ENCODE measurements around the gene RUNDC3A. TPM values are rescaled to one million over a fixed set of nuclear protein-coding genes. Genes with fewer than 3 reads are reported as not detected.

Gene RUNDC3A
- total and polyA plus RNA-seq, 7 donors, result 0.09 to 0.39 (median 0.16) TPM; not detected in 3

DNA sequence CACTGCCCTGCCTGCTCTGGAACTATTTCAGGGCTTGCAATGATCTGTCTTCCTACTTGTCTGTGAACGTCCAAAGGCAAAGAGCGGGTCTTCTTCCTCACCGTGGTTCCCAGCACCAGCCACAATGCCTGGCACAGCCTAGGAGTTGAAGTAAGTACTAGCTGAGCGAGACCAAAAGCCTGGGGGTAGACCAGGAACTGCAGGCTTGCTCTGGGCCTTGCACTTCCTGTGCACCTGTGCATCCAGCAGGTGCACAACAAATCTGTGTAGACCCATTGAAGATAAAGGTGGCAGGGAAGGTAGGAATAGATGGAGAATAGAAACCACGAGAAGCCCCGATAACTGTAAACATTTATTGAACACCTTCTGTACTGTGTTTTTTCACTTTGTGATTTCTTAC is 50.6 kb downstream of the RUNDC3A start:
- peaks cover 0 to 11% (median 3%) of the 10 kb centered on the region in 3 donors for H3K27me3 ChIP-seq (ENCODE audit: insufficient read depth in 3 of 3, low read length in 2 of 3)
- intact Hi-C loops (cut with DNase I), result no loop called here
- TF ChIP-seq, protein P1, sequence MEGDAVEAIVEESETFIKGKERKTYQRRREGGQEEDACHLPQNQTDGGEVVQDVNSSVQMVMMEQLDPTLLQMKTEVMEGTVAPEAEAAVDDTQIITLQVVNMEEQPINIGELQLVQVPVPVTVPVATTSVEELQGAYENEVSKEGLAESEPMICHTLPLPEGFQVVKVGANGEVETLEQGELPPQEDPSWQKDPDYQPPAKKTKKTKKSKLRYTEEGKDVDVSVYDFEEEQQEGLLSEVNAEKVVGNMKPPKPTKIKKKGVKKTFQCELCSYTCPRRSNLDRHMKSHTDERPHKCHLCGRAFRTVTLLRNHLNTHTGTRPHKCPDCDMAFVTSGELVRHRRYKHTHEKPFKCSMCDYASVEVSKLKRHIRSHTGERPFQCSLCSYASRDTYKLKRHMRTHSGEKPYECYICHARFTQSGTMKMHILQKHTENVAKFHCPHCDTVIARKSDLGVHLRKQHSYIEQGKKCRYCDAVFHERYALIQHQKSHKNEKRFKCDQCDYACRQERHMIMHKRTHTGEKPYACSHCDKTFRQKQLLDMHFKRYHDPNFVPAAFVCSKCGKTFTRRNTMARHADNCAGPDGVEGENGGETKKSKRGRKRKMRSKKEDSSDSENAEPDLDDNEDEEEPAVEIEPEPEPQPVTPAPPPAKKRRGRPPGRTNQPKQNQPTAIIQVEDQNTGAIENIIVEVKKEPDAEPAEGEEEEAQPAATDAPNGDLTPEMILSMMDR (IDR thresholded peaks at IDR 0.05), result no peak
- H3K36me3 ChIP-seq (ENCODE audit: insufficient read depth in 1 of 2, low read depth in 1 of 2), result no peaks in the 10 kb centered on the region
- no peak overlapping the region for H3K4me3 ChIP-seq
- peaks cover 4% of the 10 kb centered on the region for H3K4me1 ChIP-seq
- H3K9me3 ChIP-seq, result no peaks in the 10 kb centered on the region
- 67 to 73% (median 69%) methylated on average over 6 of the region's 6 CpGs for WGBS, 3 donors
- no peak for ATAC-seq
- no peak for DNase-seq
- no peak overlapping the region for H3K27ac ChIP-seq

DNA sequence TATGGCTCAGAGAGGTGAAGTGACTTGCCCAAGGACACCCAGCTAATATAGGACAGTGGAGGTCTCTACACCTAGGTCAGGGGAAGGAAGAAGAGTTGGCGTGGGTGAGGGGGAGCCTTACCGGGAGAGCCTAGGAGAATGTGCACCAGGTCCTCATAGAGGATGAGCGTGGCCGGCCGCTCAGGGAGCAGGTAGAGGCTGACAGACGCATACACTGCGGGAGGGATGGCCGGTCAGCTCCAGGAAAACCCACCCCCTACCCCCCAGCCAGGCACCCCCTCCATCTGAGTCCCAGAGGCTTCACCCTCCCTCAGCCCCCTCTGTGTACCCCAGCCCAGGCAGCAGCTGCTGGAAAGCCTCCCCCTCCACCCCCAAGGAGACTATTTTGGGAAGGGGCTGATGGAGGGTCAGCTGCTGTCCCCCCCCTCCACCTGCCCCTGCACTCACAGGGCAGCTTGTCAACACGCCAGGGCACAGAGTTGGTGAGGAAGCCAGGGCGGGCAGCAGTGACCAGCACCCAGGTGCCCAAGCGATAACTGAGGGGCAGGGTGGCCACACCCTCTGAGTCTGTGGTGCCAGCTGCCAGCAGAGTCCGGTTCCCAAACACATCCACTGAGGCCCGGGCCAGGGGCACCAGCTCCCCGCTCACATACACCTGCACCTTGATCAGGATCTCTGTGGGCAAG is 51.2 kb downstream of the RUNDC3A start:
- ATAC-seq (no peak), DNase-seq (no peak)
- peaks cover 0 to 11% (median 3%) of the 10 kb centered on the region in 3 donors for H3K27me3 ChIP-seq (ENCODE audit: insufficient read depth in 3 of 3, low read length in 2 of 3)
- no peaks in the 10 kb centered on the region for H3K36me3 ChIP-seq (ENCODE audit: insufficient read depth in 1 of 2, low read depth in 1 of 2)
- intact Hi-C loops (cut with DNase I), result no loop called here
- no peak overlapping the region for H3K4me3 ChIP-seq
- TF ChIP-seq, protein P1 (IDR thresholded peaks at IDR 0.05), result no peak
- peaks cover 4% of the 10 kb centered on the region for H3K4me1 ChIP-seq
- no peak overlapping the region for H3K27ac ChIP-seq
- WGBS, 3 donors, result 74 to 80% (median 76%) methylated on average over 12 to 14 of the region's 14 CpGs
- H3K9me3 ChIP-seq, result no peaks in the 10 kb centered on the region

DNA sequence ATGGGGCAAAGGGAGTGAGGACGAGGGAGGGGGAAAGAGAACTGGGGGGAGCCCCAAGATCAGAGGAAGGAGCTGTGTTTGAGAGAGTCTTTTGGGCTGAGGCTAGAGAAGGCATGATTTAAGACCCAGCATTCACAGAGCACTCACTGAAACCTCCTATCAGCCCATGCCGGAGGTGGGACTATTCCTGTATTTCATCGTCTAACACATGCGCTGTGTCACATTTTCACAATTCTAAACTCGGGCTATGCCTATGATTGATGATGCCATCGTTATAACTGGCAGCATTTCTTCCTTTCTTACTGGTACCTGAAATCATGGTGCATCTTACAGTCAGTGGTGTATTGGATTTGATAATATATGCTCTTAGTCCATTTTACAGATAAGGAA is 51.7 kb downstream of the RUNDC3A start:
- no peak overlapping the region for H3K27ac ChIP-seq
- no peak overlapping the region for H3K4me3 ChIP-seq
- no peaks in the 10 kb centered on the region for H3K9me3 ChIP-seq
- ATAC-seq (no peak), DNase-seq (no peak)
- no peaks in the 10 kb centered on the region for H3K36me3 ChIP-seq (ENCODE audit: insufficient read depth in 1 of 2, low read depth in 1 of 2)
- 58 to 71% (median 63%) methylated on average over 6 of the region's 6 CpGs for WGBS, 3 donors
- peaks cover 4% of the 10 kb centered on the region for H3K4me1 ChIP-seq
- peaks cover 0 to 11% (median 3%) of the 10 kb centered on the region in 3 donors for H3K27me3 ChIP-seq (ENCODE audit: insufficient read depth in 3 of 3, low read length in 2 of 3)
- TF ChIP-seq, protein P1 (IDR thresholded peaks at IDR 0.05), result no peak
- intact Hi-C loops (cut with DNase I), result no loop called here

DNA sequence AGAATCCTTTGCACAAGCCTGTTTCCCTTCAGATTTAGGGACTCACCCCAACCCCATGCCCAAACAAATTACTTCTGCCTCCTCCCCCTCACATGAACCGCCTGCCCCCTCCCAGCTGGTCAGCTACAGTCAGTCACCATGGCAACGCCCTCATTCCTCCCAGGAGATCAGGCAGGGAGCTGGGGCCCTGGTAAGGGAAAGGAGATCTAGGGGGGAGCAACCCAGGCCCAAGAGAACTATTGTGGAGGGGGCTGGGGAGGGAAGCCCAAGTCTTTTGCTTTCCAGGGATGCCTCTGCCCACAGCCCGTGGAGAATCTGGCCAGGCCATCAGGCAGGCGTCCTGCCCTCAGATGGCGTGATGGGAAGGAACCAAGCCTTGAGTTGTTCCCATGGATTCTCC is 52.4 kb downstream of the RUNDC3A start:
- H3K27ac ChIP-seq, result no peak overlapping the region
- WGBS, 3 donors, result 48 to 58% (median 50%) methylated on average over 5 of the region's 5 CpGs
- ATAC-seq (no peak), DNase-seq (no peak)
- no peak overlapping the region for H3K4me3 ChIP-seq
- TF ChIP-seq, protein P1 (IDR thresholded peaks at IDR 0.05), result no peak
- intact Hi-C loops (cut with DNase I), result no loop called here
- H3K4me1 ChIP-seq, result peaks cover 4% of the 10 kb centered on the region
- no peaks in the 10 kb centered on the region for H3K36me3 ChIP-seq (ENCODE audit: insufficient read depth in 1 of 2, low read depth in 1 of 2)
- H3K27me3 ChIP-seq (ENCODE audit: insufficient read depth in 3 of 3, low read length in 2 of 3), result peaks cover 0 to 11% (median 2%) of the 10 kb centered on the region in 3 donors
- H3K9me3 ChIP-seq, result no peaks in the 10 kb centered on the region

Data from psoas muscle (tissue), 8 donors.